H9 (cell line): ENCODE measurements around the gene RNF220. TPM values are rescaled to one million over a fixed set of nuclear protein-coding genes. Genes with fewer than 3 reads are reported as not detected.

Experiments
- DNase-seq: peaks from one replicate; pipeline ENCODE4 v3.0.0-alpha.2; 2017
- H2AFZ ChIP-seq: one replicate; pipeline ENCODE4 v1.6.1; 2013; ENCODE audit warnings: mild to moderate bottlenecking, low read length, control low read depth, moderate library complexity
- H2AK5ac ChIP-seq: 2 replicates; pipeline ENCODE4 v1.6.1; 2013; ENCODE audit warnings: low read length, control low read depth, mixed read lengths; ENCODE audit not compliant: insufficient read length
- H2BK120ac ChIP-seq: one replicate; pipeline ENCODE4 v1.6.1; 2013; ENCODE audit warnings: low read depth, mild to moderate bottlenecking, low read length, control low read depth, inconsistent platforms; ENCODE audit not compliant: poor library complexity, severe bottlenecking
- H2BK12ac ChIP-seq: 2 replicates; pipeline ENCODE4 v1.6.1; 2013; ENCODE audit warnings: low read length, control low read depth, mixed read lengths, low read depth; ENCODE audit not compliant: insufficient read length
- H2BK15ac ChIP-seq: 2 replicates; pipeline ENCODE4 v1.6.1; 2013; ENCODE audit warnings: low read depth, low read length, control low read depth
- H2BK20ac ChIP-seq: one replicate; pipeline ENCODE4 v1.6.1; 2013; ENCODE audit warnings: low read depth, mild to moderate bottlenecking, low read length, control low read depth, inconsistent platforms; ENCODE audit not compliant: poor library complexity, severe bottlenecking
- H2BK5ac ChIP-seq: 2 replicates; pipeline ENCODE4 v1.6.1; 2013; ENCODE audit warnings: low read length, control low read depth, mixed read lengths; ENCODE audit not compliant: insufficient read length
- H3K14ac ChIP-seq: 2 replicates; pipeline ENCODE4 v1.6.1; 2013; ENCODE audit warnings: low read length, control low read depth; ENCODE audit not compliant: insufficient read depth
- H3K18ac ChIP-seq: 2 replicates; pipeline ENCODE4 v1.6.1; 2013; ENCODE audit warnings: low read depth, mild to moderate bottlenecking, mixed read lengths, low read length, control low read depth; ENCODE audit not compliant: insufficient read length
- H3K23ac ChIP-seq: 2 replicates; pipeline ENCODE4 v1.6.1; 2013; ENCODE audit warnings: low read length, control low read depth, mixed read lengths, low read depth; ENCODE audit not compliant: insufficient read length
- H3K23me2 ChIP-seq: 2 replicates; pipeline ENCODE4 v1.6.1; 2013; ENCODE audit warnings: low read depth, mild to moderate bottlenecking, mixed read lengths, low read length, control low read depth; ENCODE audit not compliant: insufficient read length, poor library complexity, severe bottlenecking
- H3K27ac ChIP-seq: 2 replicates; pipeline ENCODE4 v1.5.1; 2013; ENCODE audit warnings: low read length, control low read depth, mixed read lengths, low read depth; ENCODE audit not compliant: insufficient read length
- H3K27me3 ChIP-seq: 2 replicates; pipeline ENCODE4 v1.6.1; 2013; ENCODE audit warnings: low read length, control low read depth, inconsistent platforms; ENCODE audit not compliant: insufficient read depth
- H3K4ac ChIP-seq: 2 replicates; pipeline ENCODE4 v1.6.1; 2013; ENCODE audit warnings: low read depth, mild to moderate bottlenecking, control low read depth, inconsistent platforms, low read length, moderate library complexity
- H3K4me1 ChIP-seq: 2 replicates; pipeline ENCODE4 v1.6.1; 2013; ENCODE audit warnings: low read length, control low read depth, inconsistent platforms; ENCODE audit not compliant: insufficient read depth
- H3K4me2 ChIP-seq: 2 replicates; pipeline ENCODE4 v1.6.1; 2013; ENCODE audit warnings: low read length, control low read depth, mixed read lengths; ENCODE audit not compliant: insufficient read length, insufficient read depth
- H3K56ac ChIP-seq: 2 replicates; pipeline ENCODE4 v1.6.1; 2013; ENCODE audit warnings: low read depth, mild to moderate bottlenecking, mixed read lengths, low read length, control low read depth; ENCODE audit not compliant: insufficient read length
- H3K79me1 ChIP-seq: 2 replicates; pipeline ENCODE4 v1.6.1; 2013; ENCODE audit warnings: low read depth, mild to moderate bottlenecking, moderate library complexity, low read length, control low read depth, inconsistent platforms; ENCODE audit not compliant: insufficient read depth, poor library complexity, severe bottlenecking
- H3K79me2 ChIP-seq: 2 replicates; pipeline ENCODE4 v1.6.1; 2013; ENCODE audit warnings: low read length, control low read depth, inconsistent platforms; ENCODE audit not compliant: insufficient read depth
- H3K9ac ChIP-seq: 2 replicates; pipeline ENCODE4 v1.6.1; 2013; ENCODE audit warnings: low read length, control low read depth, mixed read lengths; ENCODE audit not compliant: insufficient read length; ENCODE audit errors: extremely low read depth
- H3K9me3 ChIP-seq: one replicate; pipeline ENCODE4 v1.6.1; 2013; ENCODE audit warnings: low read depth, low read length, inconsistent platforms; ENCODE audit not compliant: control insufficient read depth
- H3T11ph ChIP-seq: one replicate; pipeline ENCODE4 v1.6.1; 2013; ENCODE audit warnings: mild to moderate bottlenecking, low read length, control low read depth, inconsistent platforms
- H4K20me1 ChIP-seq: one replicate; pipeline ENCODE4 v1.6.1; 2013; ENCODE audit not compliant: control insufficient read depth, insufficient read length, insufficient read depth
- H4K5ac ChIP-seq: 2 replicates; pipeline ENCODE4 v1.6.1; 2013; ENCODE audit warnings: low read depth, mild to moderate bottlenecking, mixed read lengths, low read length, control low read depth; ENCODE audit not compliant: insufficient read length
- H4K8ac ChIP-seq: replicated peaks from 2 replicates; pipeline ENCODE4 v1.6.1; 2013; ENCODE audit warnings: low read length, control low read depth, mixed read lengths, low read depth; ENCODE audit not compliant: insufficient read length
- H4K91ac ChIP-seq: 2 replicates; pipeline ENCODE4 v1.6.1; 2013; ENCODE audit warnings: low read depth, mild to moderate bottlenecking, moderate library complexity, mixed read lengths, low read length, control low read depth; ENCODE audit not compliant: insufficient read length
- H3K27ac Mint-ChIP-seq, 3 experiments: 2 replicates in 2 of 3; 3 replicates in 1 of 3; pipeline ENCODE4 v1.8.0; 2020 to 2021; ENCODE audit warnings: mixed read lengths in 3 of 3, mild to moderate bottlenecking in 1 of 3, moderate library complexity in 1 of 3
- H3K27me3 Mint-ChIP-seq: 2 replicates; pipeline ENCODE4 v1.8.0; 2021; ENCODE audit warnings: low read depth, mild to moderate bottlenecking, moderate library complexity, mixed read lengths
- H3K36me3 Mint-ChIP-seq, 3 experiments: 2 replicates in 2 of 3; 3 replicates in 1 of 3; pipeline ENCODE4 v1.8.0; 2020 to 2021; ENCODE audit warnings: low read depth in 3 of 3, mixed read lengths in 3 of 3; ENCODE audit not compliant: insufficient read depth in 1 of 3
- H3K4me1 Mint-ChIP-seq, 2 experiments: 2 replicates each; pipeline ENCODE4 v1.8.0; 2020; ENCODE audit warnings: mixed read lengths in 2 of 2
- H3K4me3 Mint-ChIP-seq, 2 experiments: 2 replicates in 1 of 2; 3 replicates in 1 of 2; pipeline ENCODE4 v1.8.0; 2020 to 2021; ENCODE audit warnings: mild to moderate bottlenecking in 2 of 2, mixed read lengths in 2 of 2, moderate library complexity in 1 of 2
- H3K9me3 Mint-ChIP-seq, 2 experiments: 2 replicates in 1 of 2; 3 replicates in 1 of 2; pipeline ENCODE4 v1.8.0; 2020; ENCODE audit warnings: mild to moderate bottlenecking in 2 of 2, mixed read lengths in 2 of 2, moderate library complexity in 1 of 2
- CTCF ChIP-seq: fragments of 200-600 bp; sonication (generic); conservative IDR thresholded peaks from 3 replicates; pipeline ENCODE4 v1.8.0; 2021; ENCODE audit warnings: antibody characterized with exemption, mild to moderate bottlenecking
- WGBS: extraction: QIAGEN DNeasy Blood & Tissue Kit; methylation state at CpG from one replicate; pipeline ENCODE4 v1.1.7; 2013; ENCODE audit warnings: missing lambda C conversion rate, low lambda C conversion rate, mixed read lengths; ENCODE audit not compliant: insufficient read length; ENCODE audit errors: extremely low coverage; 5-methylcytosine and 5-hydroxymethylcytosine counted together
- total RNA-seq: library from RNA; stranded (reverse); gene quantifications from 2 replicates; pipeline ENCODE4 v1.2.1, GENCODE V29; 2021

RNF220 gene
- total RNA-seq, 1 experiment from 2014 or later, result 109 TPM

GRCh38 chr1:44390277-44390676 is 14.8 kb upstream of the RNF220 start:
- no CpG with 5 or more reads among the region's 1 CpG for WGBS
- H3K27me3 ChIP-seq, result no peaks in the 10 kb centered on the region; the same call in 1 of the 2 replicates
- no peak overlapping the region for H3K14ac ChIP-seq
- Mint-ChIP-seq H3K9me3 (no peaks in the 10 kb centered on the region), H3K27ac (no peak overlapping the region), H3K4me1 (peaks cover 5% of the 10 kb centered on the region in 2 experiments), H3K4me3 (no peak overlapping the region), H3K27me3 (peaks cover 14% of the 10 kb centered on the region), H3K36me3 (no peaks in the 10 kb centered on the region)
- DNase-seq, result no peak
- H4K8ac ChIP-seq, result no peak overlapping the region
- no peaks in the 10 kb centered on the region for H3K79me1 ChIP-seq
- H2AK5ac ChIP-seq, result no peak overlapping the region
- H3K9ac ChIP-seq, result no peak overlapping the region
- H3K4me1 ChIP-seq, result no peaks in the 10 kb centered on the region
- H3K79me2 ChIP-seq, result no peaks in the 10 kb centered on the region
- no peak overlapping the region for H3K4ac ChIP-seq
- no peak overlapping the region for H3K56ac ChIP-seq
- H3K23ac ChIP-seq, result no peak overlapping the region
- H2AFZ ChIP-seq, result no peak overlapping the region
- H3T11ph ChIP-seq, result no peak overlapping the region
- H2BK15ac ChIP-seq, result no peak overlapping the region
- H3K4me2 ChIP-seq, result no peak overlapping the region
- H2BK5ac ChIP-seq, result no peak overlapping the region
- no peak overlapping the region for H2BK120ac ChIP-seq
- H3K9me3 ChIP-seq, result no peaks in the 10 kb centered on the region
- no peaks in the 10 kb centered on the region for H4K20me1 ChIP-seq
- H2BK12ac ChIP-seq, result no peak overlapping the region
- no peak overlapping the region for H4K5ac ChIP-seq
- H3K23me2 ChIP-seq, result no peaks in the 10 kb centered on the region
- no peak overlapping the region for H3K18ac ChIP-seq
- no peak overlapping the region for H4K91ac ChIP-seq
- H2BK20ac ChIP-seq, result no peak overlapping the region
- H3K27ac ChIP-seq, result no peak overlapping the region
- no peak for TF ChIP-seq CTCF
